ENCODE data around the gene CADM3.
A peak's percentile ranks its signal among the peaks of the same experiment; 100 is the strongest.

CADM3 gene

DNA sequence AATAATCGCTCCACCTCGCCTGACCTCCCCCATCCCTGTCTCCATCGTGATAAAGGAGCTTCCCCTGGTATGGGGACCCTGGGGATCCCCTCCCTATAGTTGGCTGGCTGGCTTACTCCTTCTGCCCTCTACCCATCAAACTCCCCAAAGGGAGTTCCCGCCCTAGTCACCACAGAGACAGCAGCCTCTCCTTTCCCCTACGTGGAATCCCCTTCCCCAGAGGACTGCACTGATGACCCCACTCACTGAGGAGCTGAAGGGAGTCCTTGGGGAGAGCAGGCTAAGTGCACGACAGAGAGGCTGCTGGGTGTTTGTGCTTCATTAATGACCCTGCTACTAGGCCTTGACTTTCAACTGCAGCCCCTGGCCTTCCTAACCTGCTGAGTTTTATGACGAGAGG, 1.9 kb downstream of the CADM3 start:
- no peak for DNase-seq (ENCODE audit: low spot score)

DNA sequence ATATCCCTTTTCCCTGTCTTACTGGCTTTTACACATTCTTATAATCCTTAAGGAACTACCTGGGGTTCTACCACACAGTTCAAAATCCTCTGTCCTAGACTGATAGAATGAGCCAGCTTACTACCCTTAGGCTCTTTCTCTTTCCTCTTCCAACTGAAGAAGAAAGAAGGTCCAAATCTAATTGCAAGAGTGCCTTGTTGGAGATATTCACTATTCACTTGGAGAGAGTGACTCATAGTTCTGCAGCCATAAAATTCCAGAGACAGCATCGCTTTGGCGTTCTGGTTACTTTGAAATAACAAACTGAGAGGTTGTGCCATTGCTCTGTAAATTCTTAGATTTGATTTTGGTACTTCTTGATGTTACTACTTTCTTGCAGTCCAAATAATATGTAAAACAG, 4.2 kb downstream of the CADM3 start:
- DNase-seq (ENCODE audit: low spot score), result no peak

DNA sequence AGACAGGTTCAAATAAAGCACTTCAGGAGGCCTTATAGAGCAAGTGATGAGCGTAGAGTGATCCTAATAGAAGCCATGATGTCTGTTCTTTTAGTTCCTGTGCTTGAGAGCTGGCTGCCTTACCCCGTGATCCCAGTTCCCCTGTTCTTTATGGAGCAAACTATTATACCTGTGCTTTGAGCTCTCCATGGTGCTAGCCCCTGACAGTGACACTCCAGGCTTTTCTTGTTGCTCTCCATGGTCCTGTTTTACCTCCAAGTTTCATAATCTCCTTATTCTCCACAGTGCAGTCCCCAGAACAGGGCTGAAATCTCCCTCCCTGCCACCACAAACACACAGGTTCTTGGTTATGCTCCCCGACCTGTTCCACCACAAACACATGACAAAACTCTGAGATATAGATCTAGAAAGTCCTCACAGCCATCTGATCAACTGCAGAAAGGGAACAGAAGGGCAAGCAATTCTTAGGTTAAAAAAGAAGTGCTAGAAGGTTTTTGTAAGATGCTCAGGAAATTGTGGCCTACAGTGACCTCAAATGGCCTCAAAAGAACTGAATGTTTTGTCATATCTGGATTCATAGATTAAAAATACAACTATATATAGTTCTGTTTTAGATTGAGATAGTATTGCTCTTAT, 6.0 kb downstream of the CADM3 start:
- peak; percentile 58 for DNase-seq (ENCODE audit: low spot score)

DNA sequence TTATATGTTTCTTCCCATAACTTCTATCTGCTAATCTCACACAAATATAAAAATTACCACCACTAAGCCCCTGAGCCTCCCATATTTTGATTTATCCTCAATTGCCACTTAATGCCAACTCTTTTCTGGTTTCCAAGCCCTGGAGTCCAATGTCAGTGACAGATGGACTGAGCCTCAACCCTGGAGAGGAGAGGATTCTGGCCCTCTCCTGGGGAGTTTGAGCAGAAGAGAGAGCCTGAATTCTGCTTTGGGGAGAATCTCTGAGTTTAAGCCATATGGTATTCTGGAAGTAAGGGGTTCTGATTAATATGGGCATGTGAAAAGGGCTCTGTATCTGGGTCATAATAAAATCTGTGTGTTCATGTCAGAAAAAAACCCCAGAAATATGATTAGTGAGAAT, 8.5 kb downstream of the CADM3 start:
- DNase-seq (ENCODE audit: low spot score), result no peak

DNA sequence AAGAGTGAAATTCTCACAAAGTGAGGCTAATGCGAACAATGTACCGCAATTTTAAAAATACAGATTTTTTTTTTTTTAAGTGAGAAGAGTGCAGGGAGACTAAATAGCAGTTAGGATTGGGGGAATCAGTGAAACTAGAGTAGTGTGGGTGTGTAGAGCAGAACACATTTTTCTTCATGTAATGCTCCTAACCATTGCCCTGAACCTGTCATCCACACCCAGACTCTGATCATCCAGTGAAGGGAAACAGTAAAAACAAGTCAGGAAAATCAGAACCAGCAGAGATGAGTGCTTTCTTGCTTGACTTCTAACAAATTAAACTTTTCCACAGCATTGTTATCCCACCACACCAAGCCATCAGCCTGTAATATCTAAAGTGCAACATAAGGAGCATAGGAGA, 9.1 kb downstream of the CADM3 start:
- no peak for DNase-seq (ENCODE audit: low spot score)

DNA sequence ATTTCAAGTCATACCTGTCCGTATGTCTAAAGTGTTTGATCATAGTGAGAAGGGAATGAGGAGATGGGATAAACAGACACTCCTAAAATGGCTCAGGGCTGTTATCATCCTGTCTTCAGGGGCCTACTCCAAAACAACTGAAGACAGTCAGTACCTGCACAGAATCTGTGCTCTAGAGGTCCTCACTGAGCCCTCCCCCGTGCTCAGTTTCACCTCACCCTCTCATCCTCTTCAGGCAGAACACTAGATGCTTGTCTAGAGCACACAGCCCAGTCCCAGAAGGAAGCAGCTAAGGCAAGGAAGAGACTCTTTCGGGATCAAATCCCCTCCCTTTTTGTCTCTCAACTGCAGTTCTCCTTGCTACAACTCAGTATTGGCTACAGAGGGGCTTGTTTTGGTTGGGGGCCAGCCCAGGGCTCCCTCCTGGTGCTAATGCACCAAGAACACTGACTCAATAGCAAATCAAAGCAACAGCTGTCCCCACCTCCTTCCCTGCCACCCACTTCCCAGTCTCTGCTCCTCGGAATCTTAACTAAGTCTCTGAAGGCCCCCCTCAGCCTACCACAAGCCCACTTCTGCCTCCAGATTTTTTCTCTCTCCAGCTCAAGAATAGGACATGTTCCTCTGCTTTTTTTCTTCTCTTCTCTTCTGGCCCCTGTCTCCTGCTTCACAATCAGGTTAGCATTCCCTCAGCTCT, 10.1 kb downstream of the CADM3 start:
- DNase-seq (ENCODE audit: low spot score), result no peak

DNA sequence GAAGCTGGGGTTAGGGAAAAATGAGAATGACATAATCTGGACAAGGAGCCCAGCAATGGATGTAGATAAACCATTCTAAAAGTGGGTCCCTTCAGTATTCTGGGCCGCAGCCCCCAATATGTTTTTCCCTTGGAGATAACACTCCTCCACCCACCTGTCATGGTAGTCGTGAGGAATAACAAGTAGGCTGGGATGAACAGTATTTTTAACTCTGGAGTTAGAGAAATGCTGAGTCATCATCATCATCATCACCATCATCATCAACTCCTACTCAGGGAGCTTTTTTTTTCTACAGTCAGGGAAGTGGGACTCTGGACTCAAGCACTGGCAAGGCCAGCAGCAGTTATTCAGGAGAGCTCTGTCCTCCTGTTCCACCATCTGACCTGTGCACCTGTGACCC, 12.8 kb downstream of the CADM3 start:
- no peak for DNase-seq (ENCODE audit: low spot score)

DNA sequence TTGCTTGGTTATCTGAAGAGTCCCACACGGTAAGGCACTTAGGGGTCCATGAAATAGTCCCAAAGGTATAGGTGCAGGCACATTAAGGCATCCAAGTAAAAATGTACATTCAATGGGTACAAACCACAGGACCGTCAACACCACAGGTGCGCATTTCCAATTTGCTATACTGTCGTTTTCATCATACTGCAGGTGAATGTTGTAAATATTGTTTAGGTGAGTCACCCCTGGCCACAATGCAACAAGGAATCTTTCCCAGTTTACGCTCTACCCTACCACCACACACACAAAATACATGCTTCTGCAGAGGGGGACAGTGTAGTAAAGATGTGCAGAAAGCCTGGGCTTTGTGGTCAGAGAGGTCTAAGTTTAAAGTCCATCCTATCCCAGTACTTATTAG, 13.7 kb downstream of the CADM3 start:
- no peak for DNase-seq (ENCODE audit: low spot score)

DNA sequence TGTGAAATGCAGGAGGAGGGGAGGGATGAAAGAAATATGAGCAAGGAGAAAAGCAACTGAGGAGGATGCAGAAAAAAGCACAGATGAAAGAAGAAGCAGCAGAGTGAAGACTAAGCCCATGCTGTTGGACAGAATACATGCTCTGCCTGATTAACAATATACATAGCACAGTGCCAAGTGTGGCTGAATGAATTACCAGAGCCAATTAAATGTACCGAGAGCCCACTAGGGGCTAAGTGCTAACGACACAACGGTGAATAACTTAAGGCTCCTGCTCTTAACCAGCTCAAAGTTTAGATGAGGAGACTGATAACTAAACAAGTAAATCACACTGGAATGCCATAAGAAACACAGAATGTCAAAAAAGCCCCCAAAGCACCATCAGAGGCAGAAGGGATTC, 15.6 kb downstream of the CADM3 start:
- DNase-seq (ENCODE audit: low spot score), result no peak

DNA sequence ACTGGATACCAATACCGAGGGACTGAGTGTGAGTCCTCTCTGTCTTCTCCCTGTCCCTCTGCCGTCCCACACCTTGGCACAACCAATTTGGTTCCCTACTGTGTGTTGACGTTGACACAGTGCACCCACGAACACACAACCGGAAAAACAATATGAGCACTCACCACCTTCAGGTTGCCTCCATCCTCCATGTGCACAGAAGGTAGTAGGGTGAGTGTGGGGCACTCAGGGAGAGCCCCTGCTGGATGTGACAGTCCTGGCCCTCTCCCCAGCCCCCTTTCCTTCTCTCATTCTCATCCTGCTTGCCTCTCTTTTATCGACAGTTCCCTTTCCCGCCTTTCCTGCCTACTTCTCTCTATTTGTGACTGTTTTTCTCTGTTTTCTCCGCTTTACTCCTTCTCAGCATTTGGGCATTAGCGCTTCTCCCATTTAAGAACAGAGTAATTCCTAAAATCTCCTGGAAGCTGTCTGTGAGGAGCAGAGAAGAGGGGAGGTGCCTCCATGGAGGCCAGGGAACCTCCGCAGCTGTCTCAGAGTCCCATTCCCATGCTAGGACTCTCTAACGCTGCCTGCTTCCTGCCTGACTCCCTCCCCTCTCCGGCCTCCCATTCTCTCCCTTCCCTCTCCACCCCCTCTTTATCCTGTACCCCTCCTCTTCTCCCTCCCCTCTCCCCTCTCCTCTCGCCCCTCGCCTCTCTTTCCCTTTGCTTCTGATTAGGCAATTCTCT, 16.4 kb downstream of the CADM3 start:
- DNase-seq (ENCODE audit: low spot score), result no peak

DNA sequence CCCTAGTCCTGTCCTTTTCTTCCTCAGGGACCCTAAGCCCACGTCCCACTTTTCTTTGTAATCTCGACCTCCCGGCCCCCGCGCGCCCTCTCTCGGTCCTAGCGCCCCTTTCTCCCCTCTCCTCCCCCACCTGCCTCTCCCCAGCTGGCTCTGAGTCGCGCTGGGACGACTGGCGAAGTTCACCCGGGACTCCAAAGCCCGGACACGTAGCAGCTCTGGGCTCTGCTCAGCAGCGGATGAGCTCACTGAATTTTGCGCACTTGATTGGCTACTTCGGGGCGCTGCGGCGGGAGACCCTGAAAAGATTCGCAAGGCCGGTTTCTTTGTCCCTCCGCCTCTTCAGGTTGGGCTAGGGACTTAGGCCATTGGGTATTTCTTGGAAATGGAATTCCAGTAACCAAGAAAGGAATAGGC, 17.0 kb downstream of the CADM3 start:
- DNase-seq (ENCODE audit: low spot score), result peak; percentile 77

DNA sequence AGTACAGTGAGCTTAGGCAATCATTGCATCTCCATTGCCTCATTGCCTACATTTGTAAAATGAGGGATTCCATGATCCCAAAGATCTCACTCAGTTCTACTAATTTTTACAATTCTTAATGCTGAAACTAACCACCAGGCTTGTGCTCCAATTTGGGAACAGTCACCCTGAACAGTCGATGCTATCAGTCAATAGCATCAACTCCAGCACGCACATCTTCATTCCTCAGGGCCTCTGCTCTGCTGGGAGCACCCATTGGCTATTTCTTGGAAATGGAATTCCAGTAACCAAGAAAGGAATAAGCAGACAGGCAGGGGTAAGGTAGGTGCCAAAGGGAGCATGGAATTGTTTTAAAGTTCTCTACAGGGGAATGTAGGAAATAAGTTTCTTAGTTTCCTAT, 19.0 kb downstream of the CADM3 start:
- DNase-seq (ENCODE audit: low spot score), result no peak

DNA sequence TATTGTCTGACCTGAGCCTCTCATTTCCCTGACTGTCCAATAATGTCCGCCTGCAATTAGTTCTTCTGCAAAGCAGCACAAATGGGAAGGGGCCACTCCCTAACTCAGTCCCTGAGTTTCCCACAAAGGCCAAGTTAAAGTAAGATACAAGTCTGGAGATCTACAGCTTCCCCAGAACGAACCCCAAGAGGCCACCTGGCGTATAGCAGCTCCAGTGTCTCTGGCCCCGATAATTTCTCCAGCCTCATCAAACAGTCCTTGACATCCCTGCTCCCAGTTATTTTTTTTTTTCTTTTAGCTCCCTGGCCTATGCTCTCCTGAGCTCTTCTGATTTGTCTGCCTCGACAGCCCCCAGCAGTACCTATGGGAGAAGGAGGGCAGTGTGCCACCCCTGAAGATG, 25.1 kb downstream of the CADM3 start:
- DNase-seq (ENCODE audit: low spot score), result no peak

DNA sequence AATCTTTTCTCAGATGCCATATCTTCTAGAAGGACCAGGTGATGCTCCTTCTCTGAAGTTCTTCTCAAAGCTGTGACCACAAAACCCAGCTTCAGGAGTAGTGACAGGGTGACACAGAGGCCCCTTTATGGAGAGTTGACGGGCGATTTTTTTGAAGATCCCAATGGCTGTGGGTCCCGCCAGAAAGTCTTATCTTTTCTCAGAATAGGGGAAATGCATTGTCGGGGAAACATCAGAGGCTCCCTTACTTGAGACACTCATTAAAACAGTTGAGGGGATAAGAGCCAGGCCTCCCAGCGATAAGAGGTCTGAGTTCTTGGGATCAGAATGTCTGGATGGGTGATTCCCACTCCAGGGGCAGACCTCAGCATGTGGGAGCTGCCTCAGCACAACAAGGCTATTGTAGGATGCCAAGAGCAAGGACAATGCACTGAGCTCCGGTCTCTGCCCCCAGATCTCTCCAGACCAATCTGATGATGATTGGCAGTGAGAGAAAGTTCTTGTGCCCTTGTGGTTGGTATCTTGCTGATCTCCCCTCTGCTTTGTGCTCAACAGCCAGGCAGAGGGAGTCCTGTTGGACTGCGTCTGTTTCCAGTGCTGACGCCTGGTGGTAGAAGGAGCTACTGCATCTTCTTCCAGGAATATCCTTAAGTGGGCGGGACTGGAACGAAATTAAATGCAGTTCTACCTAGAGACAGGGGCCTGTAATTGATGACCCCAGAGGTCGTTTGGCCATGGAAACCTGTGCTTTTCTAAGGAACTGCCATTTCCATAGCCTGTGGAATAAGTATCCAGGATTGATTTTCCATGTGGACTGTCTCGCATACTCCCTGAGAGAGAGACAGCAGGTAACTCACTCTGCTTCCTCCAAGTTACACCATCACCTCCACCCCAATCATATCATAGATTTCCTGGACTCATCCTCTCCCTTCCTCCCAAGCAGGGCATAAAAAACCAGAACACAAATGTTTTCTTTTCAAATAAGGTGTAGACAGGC, 26.4 kb downstream of the CADM3 start:
- peak; percentile 84 for DNase-seq (ENCODE audit: low spot score)

DNA sequence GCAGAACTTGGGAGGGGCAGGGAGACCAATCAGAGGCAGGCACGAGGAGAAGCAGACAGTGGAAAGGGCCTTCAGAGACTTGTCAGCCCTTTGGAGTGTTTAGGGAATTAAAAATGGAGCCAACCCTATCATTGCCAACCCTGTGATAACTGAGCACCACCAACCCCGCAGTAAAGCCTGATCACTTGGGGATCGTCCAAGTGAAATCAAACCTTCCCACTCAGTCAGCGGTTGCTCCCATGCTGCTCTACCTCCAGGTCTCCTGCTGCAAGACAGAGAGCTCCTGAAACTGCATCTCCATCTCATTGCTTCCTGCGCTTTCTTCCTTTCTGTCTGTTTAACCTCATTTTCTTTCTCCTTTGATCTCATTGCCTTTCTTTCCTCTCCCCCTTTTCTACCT, 28.5 kb downstream of the CADM3 start:
- no peak for DNase-seq (ENCODE audit: low spot score)

DNA sequence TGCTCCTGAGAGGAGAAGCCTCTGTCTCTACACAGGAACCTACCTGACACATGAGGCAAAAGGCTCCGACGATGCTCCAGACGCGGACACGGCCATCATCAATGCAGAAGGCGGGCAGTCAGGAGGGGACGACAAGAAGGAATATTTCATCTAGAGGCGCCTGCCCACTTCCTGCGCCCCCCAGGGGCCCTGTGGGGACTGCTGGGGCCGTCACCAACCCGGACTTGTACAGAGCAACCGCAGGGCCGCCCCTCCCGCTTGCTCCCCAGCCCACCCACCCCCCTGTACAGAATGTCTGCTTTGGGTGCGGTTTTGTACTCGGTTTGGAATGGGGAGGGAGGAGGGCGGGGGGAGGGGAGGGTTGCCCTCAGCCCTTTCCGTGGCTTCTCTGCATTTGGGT, 29.4 kb downstream of the CADM3 start:
- no peak for DNase-seq (ENCODE audit: low spot score)

DNA sequence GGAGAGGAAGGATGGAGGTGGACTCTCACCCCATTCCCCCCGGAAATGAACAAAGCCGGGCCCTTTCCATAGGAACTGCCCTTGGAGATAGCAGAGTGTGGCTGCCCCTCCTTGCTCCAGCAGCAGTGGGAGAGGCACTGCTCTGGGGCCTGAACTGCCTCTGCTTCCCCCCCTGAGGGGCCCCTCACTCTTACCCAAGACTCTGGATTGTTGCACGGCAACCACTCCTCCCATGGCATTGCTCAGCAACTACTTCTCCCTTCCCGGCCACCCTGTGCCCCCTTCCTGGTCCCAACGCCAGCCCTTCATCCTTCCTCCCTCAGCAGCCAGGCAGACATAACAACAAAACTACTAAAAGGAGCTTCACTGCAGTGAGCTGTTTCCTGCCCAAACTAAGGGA, 30.2 kb downstream of the CADM3 start:
- no peak for DNase-seq (ENCODE audit: low spot score)

DNA sequence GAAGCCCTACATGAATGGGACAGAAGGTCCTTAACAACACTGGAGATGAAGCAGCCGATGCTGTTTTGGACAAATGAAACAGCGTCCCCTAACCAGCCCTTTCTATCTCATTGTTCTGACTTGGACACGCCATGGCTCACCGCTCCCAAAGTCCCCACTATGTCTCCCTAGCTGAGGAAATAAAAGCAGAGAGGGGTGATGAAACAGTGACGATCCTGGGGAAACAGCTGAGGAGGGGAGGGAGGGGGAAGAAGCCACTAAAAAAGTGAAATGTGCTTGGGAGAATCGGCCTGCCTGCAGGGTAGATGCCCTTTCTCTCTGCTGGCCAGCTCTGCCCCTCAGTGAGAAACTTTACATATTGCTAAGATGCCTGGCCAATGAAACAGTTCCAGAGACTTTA, 32.2 kb downstream of the CADM3 start:
- DNase-seq (ENCODE audit: low spot score), result no peak

DNA sequence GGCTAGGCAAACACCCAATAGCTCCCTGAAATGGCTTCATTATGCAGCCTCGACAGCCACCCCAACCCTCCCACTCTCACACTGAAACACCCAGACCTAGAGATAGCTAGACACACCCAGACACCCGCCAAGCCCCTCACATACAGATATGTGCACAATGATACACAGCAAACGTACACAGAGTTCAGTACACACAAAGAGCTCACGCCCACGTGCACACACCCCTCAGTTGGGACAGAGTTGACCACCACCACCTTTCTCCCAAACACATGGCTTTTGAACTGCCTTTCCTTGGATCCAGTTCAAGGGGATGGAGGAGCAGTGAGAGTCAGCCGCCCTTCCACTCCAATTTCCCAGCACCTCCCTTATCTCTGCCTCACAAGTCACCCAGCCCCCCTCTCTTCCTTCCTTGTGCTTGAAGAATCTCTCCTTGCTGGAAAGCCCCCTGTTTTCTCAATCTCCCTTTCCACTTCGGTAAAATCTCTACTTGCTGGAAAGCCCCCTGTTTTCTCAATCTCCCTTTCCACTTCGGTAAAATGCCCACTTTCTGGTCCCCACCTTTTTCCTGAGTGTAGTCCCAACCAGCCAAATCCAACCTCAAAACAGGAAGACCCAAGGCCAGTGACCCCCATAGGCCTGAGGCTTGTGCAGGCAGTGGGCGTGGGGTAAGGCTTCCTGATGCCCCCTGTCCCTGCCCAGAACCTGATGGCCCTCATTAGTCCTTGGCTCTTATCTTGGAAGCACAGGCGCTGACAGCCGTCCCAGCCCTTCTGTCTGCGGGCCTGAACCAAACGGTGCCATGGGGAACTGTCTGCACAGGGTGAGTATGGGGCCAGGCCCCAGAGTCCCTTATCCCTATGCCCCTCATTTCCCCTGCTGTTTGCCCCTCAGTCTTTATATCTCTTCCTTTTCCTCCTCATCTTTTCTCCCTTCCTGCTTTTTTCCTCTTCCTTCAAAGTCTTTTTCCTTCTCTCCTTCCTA, 33.0 kb downstream of the CADM3 start, which contains the start of gene ACKR1:
TSS of gene ACKR1 (plus strand) at position 715 of the 981 bp plus-strand sequence. CDS start at position 800, 85 bp downstream.
- no peak for DNase-seq (ENCODE audit: low spot score)

DNA sequence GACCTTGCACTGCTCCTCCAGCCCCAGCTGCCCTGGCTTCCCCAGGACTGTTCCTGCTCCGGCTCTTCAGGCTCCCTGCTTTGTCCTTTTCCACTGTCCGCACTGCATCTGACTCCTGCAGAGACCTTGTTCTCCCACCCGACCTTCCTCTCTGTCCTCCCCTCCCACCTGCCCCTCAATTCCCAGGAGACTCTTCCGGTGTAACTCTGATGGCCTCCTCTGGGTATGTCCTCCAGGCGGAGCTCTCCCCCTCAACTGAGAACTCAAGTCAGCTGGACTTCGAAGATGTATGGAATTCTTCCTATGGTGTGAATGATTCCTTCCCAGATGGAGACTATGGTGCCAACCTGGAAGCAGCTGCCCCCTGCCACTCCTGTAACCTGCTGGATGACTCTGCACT, 33.8 kb downstream of the CADM3 start:
- no peak for DNase-seq (ENCODE audit: low spot score)

DNA sequence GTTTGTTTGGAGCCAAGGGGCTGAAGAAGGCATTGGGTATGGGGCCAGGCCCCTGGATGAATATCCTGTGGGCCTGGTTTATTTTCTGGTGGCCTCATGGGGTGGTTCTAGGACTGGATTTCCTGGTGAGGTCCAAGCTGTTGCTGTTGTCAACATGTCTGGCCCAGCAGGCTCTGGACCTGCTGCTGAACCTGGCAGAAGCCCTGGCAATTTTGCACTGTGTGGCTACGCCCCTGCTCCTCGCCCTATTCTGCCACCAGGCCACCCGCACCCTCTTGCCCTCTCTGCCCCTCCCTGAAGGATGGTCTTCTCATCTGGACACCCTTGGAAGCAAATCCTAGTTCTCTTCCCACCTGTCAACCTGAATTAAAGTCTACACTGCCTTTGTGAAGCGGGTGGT, 34.7 kb downstream of the CADM3 start:
- no peak for DNase-seq (ENCODE audit: low spot score)
